Stimulated activated CD4-positive, alpha-beta T cell treated with anti-CD3 and anti-CD28 coated beads, Interleukin-15, amount 100 ng/mL, for 24 hours (primary cell): ENCODE data around the gene BTBD18.

Experiments used
- DNase-seq: peaks from one replicate; pipeline ENCODE4 v3.0.0-alpha.2; 2020

BTBD18 gene

GRCh38 chr11:57751676-57752253, at the start of gene BTBD18:
BTBD18 (minus strand) TSS chr11:57751819; CDS start chr11:57751188, 631 bp downstream.
- no peak for DNase-seq

GRCh38 chr11:57801183-57801485, 49.5 kb upstream of the BTBD18 start:
- DNase-seq: no peak

GRCh38 chr11:57800444-57801182, 49.0 kb upstream of the BTBD18 start:
- no peak for DNase-seq

GRCh38 chr11:57798905-57799559, 47.4 kb upstream of the BTBD18 start:
- DNase-seq: no peak

- no peak for DNase-seq
Measured at GRCh38 chr11:57793351-57794115, 41.9 kb upstream of the BTBD18 start.

- no peak for DNase-seq
Measured at GRCh38 chr11:57792870-57793269, 41.3 kb upstream of the BTBD18 start.

GRCh38 chr11:57792060-57792541, 40.5 kb upstream of the BTBD18 start:
- DNase-seq: peak; percentile 82

GRCh38 chr11:57791321-57792059, 39.9 kb upstream of the BTBD18 start:
- no peak for DNase-seq

GRCh38 chr11:57788703-57789088, 37.1 kb upstream of the BTBD18 start:
- DNase-seq: no peak

- no peak for DNase-seq
Measured at GRCh38 chr11:57787920-57788702, 36.5 kb upstream of the BTBD18 start.

GRCh38 chr11:57787006-57787604, 35.5 kb upstream of the BTBD18 start:
- no peak for DNase-seq

GRCh38 chr11:57786436-57786835, 34.8 kb upstream of the BTBD18 start:
- no peak for DNase-seq

GRCh38 chr11:57785072-57785471, 33.5 kb upstream of the BTBD18 start:
- DNase-seq: no peak

- DNase-seq: no peak
Measured at GRCh38 chr11:57781529-57781943, 29.9 kb upstream of the BTBD18 start.

- no peak for DNase-seq
Measured at GRCh38 chr11:57779276-57779675, 27.7 kb upstream of the BTBD18 start.

- no peak for DNase-seq
Measured at GRCh38 chr11:57778318-57779037, 26.9 kb upstream of the BTBD18 start.

GRCh38 chr11:57777969-57778317, 26.3 kb upstream of the BTBD18 start:
- DNase-seq: no peak

GRCh38 chr11:57776577-57777210, 25.1 kb upstream of the BTBD18 start:
- no peak for DNase-seq

GRCh38 chr11:57776031-57776521, 24.5 kb upstream of the BTBD18 start:
- no peak for DNase-seq

- DNase-seq: no peak
Measured at GRCh38 chr11:57775491-57775890, 23.9 kb upstream of the BTBD18 start.
